ENCODE results near the gene COPB2.
"Not testable (repeated sequence)": the region's sequence is repeated elsewhere in the genome, so short reads cannot be mapped to it uniquely, and the experiment has no call there.

COPB2 gene

DNA sequence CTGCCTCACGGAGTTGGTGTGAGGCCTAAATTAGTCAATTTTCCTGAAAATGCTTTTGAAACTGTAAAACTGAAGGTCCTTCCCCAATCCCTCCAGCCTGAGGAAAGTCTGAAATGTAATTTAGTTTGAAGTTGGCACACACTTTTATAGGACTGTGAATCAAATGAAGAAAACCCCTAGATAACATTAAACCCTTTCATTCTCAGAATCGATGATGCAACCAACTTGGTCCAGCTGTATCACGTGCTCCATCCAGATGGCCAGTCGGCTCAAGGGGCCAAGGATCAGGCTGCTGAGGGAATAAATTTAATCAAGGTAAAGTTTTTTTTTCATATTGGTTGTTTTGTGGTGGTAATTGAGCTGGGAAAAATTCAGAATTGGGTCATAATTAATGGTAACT is 34.0 kb downstream of the COPB2 start:
- peaks cover 53% of the 10 kb centered on the region for H3K4me1 Mint-ChIP-seq (ENCODE audit: low read depth)
- no peak for DNase-seq
- H3K4me3 Mint-ChIP-seq: no peak overlapping the region
- peaks cover 95% of the 10 kb centered on the region for H3K36me3 Mint-ChIP-seq (ENCODE audit: low read depth)
- H3K27me3 Mint-ChIP-seq: no peaks in the 10 kb centered on the region
- peak overlapping the region; percentile 55 for H3K27ac Mint-ChIP-seq
- H3K9me3 Mint-ChIP-seq: no peaks in the 10 kb centered on the region

DNA sequence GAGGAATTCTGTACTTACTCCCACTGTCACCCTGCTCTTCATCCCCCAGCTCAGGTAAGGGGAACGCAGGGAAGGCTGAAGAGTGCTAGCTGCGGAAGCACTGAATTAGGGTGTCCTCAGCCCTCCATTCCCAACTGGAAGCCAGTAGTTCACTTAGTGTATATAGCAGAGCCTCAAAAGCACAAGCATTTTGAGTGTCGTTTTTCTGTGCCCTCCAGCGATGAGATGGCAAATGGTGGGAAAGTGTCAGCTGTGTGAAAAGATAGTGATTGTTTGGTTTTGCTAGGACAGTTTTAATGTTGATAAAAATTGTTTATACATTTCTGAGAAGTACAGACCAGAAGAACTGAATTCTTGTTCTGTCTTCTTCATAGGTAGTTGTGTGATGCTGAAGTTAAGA is 34.8 kb downstream of the COPB2 start:
- Mint-ChIP-seq H3K27ac (peak overlapping the region; percentile 69), H3K36me3 (ENCODE audit: low read depth) (peaks cover 96% of the 10 kb centered on the region), H3K9me3 (no peaks in the 10 kb centered on the region), H3K27me3 (no peaks in the 10 kb centered on the region), H3K4me1 (ENCODE audit: low read depth) (peaks cover 53% of the 10 kb centered on the region), H3K4me3 (no peak overlapping the region)
- DNase-seq: no peak

- no peaks in the 10 kb centered on the region for H3K27me3 Mint-ChIP-seq
- H3K27ac Mint-ChIP-seq: no peak overlapping the region
- no peak for DNase-seq
- peaks cover 52% of the 10 kb centered on the region for H3K4me1 Mint-ChIP-seq (ENCODE audit: low read depth)
- no peak overlapping the region for H3K4me3 Mint-ChIP-seq
- H3K9me3 Mint-ChIP-seq: no peaks in the 10 kb centered on the region
- peaks cover 96% of the 10 kb centered on the region for H3K36me3 Mint-ChIP-seq (ENCODE audit: low read depth)
Measured at GRCh38 chr3:139353920-139354556, 35.4 kb downstream of the COPB2 start.

DNA sequence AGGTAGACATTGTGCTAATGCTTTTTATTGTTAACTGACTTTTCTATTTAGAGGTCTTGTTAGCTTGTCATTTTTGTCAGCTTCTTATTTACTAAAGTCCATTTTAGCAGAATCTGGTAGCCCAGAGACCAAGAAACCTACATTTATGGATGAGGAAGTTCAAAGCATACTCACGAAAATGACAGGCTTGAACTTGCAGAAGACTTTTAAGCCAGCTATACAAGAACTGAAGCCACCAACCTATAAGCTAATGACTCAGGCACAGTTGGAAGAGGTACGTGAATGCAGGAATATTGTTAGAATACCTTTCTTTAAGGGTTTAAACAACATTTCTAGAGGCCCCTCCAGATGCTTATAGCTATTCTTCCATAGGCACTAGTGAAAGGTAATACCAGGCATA is 42.7 kb downstream of the COPB2 start:
- Mint-ChIP-seq H3K36me3 (ENCODE audit: low read depth) (peaks cover 52% of the 10 kb centered on the region), H3K27ac (peak overlapping the region; percentile 51), H3K4me3 (no peak overlapping the region), H3K4me1 (ENCODE audit: low read depth) (peaks cover 16% of the 10 kb centered on the region), H3K9me3 (peaks cover 2% of the 10 kb centered on the region), H3K27me3 (no peaks in the 10 kb centered on the region)
- no peak for DNase-seq

- peak; percentile 83 for DNase-seq
- no peak within 1 kb of the TSS for H3K4me3 Mint-ChIP-seq
- peaks cover 2% of the 10 kb centered on the region for H3K9me3 Mint-ChIP-seq
- peaks cover 27% of the 10 kb centered on the region for H3K36me3 Mint-ChIP-seq (ENCODE audit: low read depth)
- H3K4me1 Mint-ChIP-seq (ENCODE audit: low read depth): peaks cover 21% of the 10 kb centered on the region
- no peak within 1 kb of the TSS for H3K27ac Mint-ChIP-seq
- peaks cover 9% of the 10 kb centered on the region for H3K27me3 Mint-ChIP-seq
Measured at GRCh38 chr3:139343895-139344856, 45.3 kb downstream of the COPB2 start, which contains the start of gene MRPS22. Gene MRPS22 (plus strand): TSS chr3:139344020. CDS start chr3:139344027, 7 bp downstream.

DNA sequence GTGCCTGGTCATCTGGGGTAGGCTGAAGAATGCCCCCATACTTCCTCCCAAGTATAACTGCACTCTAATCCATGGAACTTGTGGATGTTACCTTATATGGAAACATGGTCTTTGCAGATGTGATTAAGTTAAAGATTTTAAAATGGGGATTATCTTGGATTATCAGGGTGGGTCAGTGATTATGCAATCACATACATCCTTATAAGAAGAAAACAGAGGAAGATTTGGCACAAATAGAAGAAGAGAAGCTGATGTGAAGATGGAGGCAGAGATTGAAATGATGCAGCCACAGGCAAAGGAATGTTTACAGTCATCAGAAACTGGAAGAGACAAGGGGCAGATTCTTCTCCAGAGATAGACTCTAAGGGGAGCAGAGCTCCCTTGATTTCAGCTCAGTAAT is 47.4 kb downstream of the COPB2 start:
- DNase-seq: no peak
- no peak overlapping the region for H3K4me3 Mint-ChIP-seq
- H3K27me3 Mint-ChIP-seq: peaks cover 15% of the 10 kb centered on the region
- peaks cover 2% of the 10 kb centered on the region for H3K9me3 Mint-ChIP-seq
- peaks cover 6% of the 10 kb centered on the region for H3K36me3 Mint-ChIP-seq (ENCODE audit: low read depth)
- peaks cover 20% of the 10 kb centered on the region for H3K4me1 Mint-ChIP-seq (ENCODE audit: low read depth)
- no peak overlapping the region for H3K27ac Mint-ChIP-seq

- Mint-ChIP-seq H3K4me3 (no peak overlapping the region), H3K36me3 (ENCODE audit: low read depth) (no peaks in the 10 kb centered on the region), H3K27me3 (peaks cover 15% of the 10 kb centered on the region), H3K9me3 (peaks cover 2% of the 10 kb centered on the region), H3K4me1 (ENCODE audit: low read depth) (peaks cover 16% of the 10 kb centered on the region), H3K27ac (no peak overlapping the region)
- DNase-seq: no peak
Measured at GRCh38 chr3:139340784-139341183, 48.7 kb downstream of the COPB2 start.

DNA sequence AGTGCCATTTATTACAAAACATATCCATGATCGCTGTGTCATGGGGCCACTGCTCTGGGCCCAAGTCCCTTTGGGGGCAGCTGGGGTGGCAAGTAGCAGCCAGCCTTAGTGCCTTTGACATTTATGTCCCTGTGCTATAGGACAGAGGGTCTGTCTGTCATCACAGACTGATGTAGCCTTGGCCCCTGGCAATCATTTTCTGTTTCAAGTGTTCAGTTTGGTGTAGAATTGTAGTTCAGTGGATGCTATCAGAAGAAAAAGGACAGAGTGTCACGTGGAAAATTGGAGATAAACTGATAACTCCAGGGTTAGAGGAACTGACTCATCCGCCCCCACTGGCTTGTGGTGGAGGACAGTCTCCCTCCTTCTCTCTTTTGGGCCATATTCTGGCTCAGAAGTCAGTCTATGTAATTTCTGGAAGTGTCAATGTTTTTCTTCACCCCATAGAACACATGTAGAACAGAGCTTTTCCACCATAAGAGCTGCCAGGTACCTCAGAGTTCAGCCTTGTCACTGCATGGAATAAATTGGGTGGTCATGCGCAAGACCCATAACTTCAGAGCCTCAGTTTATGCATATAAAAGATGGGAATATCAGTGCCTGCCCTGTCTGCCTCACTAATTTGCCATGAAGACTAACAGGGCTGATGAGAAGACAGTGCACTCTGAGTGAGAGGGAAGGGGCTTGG is 50.1 kb downstream of the COPB2 start:
- H3K27me3 Mint-ChIP-seq: peaks cover 23% of the 10 kb centered on the region
- peaks cover 16% of the 10 kb centered on the region for H3K4me1 Mint-ChIP-seq (ENCODE audit: low read depth)
- no peak for DNase-seq
- peaks cover 2% of the 10 kb centered on the region for H3K9me3 Mint-ChIP-seq
- H3K4me3 Mint-ChIP-seq: no peak overlapping the region
- H3K36me3 Mint-ChIP-seq (ENCODE audit: low read depth): no peaks in the 10 kb centered on the region
- H3K27ac Mint-ChIP-seq: no peak overlapping the region

DNA sequence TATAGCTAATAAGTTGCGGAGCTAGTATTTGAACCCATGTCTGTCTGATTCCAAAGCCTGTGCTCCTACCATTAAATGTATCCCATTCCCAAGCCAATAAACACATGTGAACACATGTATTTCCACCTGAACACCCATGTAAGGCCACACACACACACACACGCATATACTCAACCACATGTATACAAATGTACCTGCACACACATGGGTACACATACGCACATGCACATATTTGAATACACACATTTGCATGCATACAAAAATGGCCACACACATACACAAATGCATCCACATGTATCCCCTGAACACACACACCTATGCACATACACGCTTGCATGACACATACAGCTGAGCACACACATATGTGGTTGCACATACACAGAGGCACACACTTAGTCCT is 51.0 kb downstream of the COPB2 start:
- H3K9me3 Mint-ChIP-seq: peaks cover 2% of the 10 kb centered on the region
- H3K4me1 Mint-ChIP-seq (ENCODE audit: low read depth): peaks cover 16% of the 10 kb centered on the region
- peaks cover 27% of the 10 kb centered on the region for H3K27me3 Mint-ChIP-seq
- no peak overlapping the region for H3K27ac Mint-ChIP-seq
- no peaks in the 10 kb centered on the region for H3K36me3 Mint-ChIP-seq (ENCODE audit: low read depth)
- DNase-seq: no peak
- no peak overlapping the region for H3K4me3 Mint-ChIP-seq

DNA sequence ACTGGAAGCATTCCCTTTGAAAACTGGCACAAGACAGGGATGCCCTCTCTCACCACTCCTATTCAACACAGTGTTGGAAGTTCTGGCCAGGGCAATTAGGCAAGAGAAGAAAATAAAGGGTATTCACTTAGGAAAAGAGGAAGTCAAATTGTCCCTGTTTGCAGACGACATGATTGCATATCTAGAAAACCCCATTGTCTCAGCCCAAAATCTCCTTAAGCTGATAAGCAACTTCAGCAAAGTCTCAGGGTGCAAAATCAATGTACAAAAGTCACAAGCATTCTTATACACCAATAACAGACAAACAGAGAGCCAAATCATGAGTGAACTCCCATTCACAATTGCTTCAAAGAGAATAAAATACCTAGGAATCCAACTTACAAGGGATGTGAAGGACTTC is 54.8 kb downstream of the COPB2 start:
- H3K36me3 Mint-ChIP-seq (ENCODE audit: low read depth); H3K4me3 Mint-ChIP-seq; H3K27ac Mint-ChIP-seq; H3K9me3 Mint-ChIP-seq; DNase-seq: not testable (repeated sequence)
- Mint-ChIP-seq H3K4me1 (ENCODE audit: low read depth) (peaks cover 11% of the 10 kb centered on the region), H3K27me3 (peaks cover 49% of the 10 kb centered on the region)

GRCh38 chr3:139332092-139332491 is 57.4 kb downstream of the COPB2 start:
- H3K27ac Mint-ChIP-seq: no peak overlapping the region
- H3K27me3 Mint-ChIP-seq: peaks cover 42% of the 10 kb centered on the region
- peaks cover 18% of the 10 kb centered on the region for H3K4me1 Mint-ChIP-seq (ENCODE audit: low read depth)
- no peaks in the 10 kb centered on the region for H3K9me3 Mint-ChIP-seq
- no peak overlapping the region for H3K4me3 Mint-ChIP-seq
- H3K36me3 Mint-ChIP-seq (ENCODE audit: low read depth): no peaks in the 10 kb centered on the region
- no peak for DNase-seq

GRCh38 chr3:139329364-139329850 is 60.0 kb downstream of the COPB2 start:
- Mint-ChIP-seq H3K27ac (no peak overlapping the region), H3K4me1 (ENCODE audit: low read depth) (peaks cover 18% of the 10 kb centered on the region), H3K36me3 (ENCODE audit: low read depth) (no peaks in the 10 kb centered on the region), H3K27me3 (peaks cover 33% of the 10 kb centered on the region), H3K9me3 (no peaks in the 10 kb centered on the region), H3K4me3 (peak overlapping the region; percentile 63)
- peak; percentile 94 for DNase-seq

DNA sequence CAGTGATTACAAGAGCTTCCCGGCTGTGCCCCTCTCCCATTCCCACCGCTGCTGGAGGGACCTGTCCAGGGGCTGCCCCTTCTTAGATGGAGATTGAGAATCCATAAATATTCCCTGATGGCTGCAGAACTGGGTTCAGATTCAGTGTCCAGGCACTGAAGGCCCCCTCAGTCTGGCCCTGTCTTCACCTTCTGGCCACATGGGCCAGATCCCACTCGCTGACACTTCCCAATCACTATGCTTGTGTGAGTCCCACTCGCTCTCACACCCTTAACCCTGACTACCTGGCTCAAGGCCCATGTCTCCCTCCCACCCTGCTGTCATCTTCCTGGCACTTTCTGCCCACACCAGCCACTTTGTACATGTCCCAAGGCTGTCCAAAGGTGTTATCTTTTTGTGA is 61.1 kb downstream of the COPB2 start:
- no peak overlapping the region for H3K4me3 Mint-ChIP-seq
- DNase-seq: no peak
- no peaks in the 10 kb centered on the region for H3K36me3 Mint-ChIP-seq (ENCODE audit: low read depth)
- H3K27ac Mint-ChIP-seq: no peak overlapping the region
- H3K4me1 Mint-ChIP-seq (ENCODE audit: low read depth): peaks cover 18% of the 10 kb centered on the region
- H3K9me3 Mint-ChIP-seq: no peaks in the 10 kb centered on the region
- H3K27me3 Mint-ChIP-seq: peaks cover 30% of the 10 kb centered on the region

DNA sequence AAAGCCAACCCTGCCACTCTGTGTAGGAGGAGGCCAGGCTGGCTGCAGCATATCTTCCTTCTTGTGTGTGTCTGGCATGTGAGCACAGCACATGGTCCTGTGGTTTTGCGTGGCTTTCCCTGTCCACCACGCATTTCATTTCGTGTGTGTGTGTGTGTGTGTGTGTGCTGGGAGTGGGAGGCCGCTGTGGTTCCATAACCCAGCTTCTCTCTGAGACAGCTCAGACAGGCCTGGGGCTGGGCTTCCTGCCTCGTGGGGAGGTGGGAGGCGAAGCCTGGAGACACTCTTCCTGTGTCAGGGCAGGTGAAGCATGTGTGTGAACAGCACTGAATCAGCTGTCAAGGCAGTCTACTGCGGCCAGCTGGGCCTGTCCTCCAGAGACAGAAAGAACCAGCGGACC is 61.6 kb downstream of the COPB2 start:
- H3K4me1 Mint-ChIP-seq (ENCODE audit: low read depth): peaks cover 18% of the 10 kb centered on the region
- H3K27me3 Mint-ChIP-seq: peaks cover 27% of the 10 kb centered on the region
- no peaks in the 10 kb centered on the region for H3K9me3 Mint-ChIP-seq
- no peak overlapping the region for H3K27ac Mint-ChIP-seq
- H3K4me3 Mint-ChIP-seq: no peak overlapping the region
- DNase-seq: no peak
- H3K36me3 Mint-ChIP-seq (ENCODE audit: low read depth): no peaks in the 10 kb centered on the region

All from activated T-cell treated with anti-CD3 and anti-CD28 coated beads, Interleukin-2, amount 50 U/mL, for 24 hours (primary cell).